Left cardiac atrium (tissue), 4 donors: Measurements from ENCODE around the gene LTA4H. TPM values are rescaled to one million over a fixed set of nuclear protein-coding genes. Genes with fewer than 3 reads are reported as not detected.
A peak's percentile ranks its signal among the peaks of the same experiment; 100 is the strongest.

Experiments
- ATAC-seq, 2 donors: fragments of 200-7000 bp; cut with Tn5 transposase; one replicate each; pipeline ENCODE4 v1.9.1; 2020; ENCODE audit warnings: mild to moderate bottlenecking in 2 of 2, moderate library complexity in 2 of 2
- DNase-seq: peaks from one replicate; pipeline ENCODE4 v3.0.0-alpha.2; 2020
- intact Hi-C, 2 donors: fragments of 100-400 bp; cut with DNase I; formaldehyde crosslinking; loops; one replicate each; pipeline versions ENCODE4 v1.14.1 to v1.15.1; 2022 to 2023
- total RNA-seq, 2 donors: library from RNA; stranded (reverse); fragmentation: NEBNext Ultra II Directional; extraction: Animal tissue kit (Norgen Biotek cat#: 25700); gene quantifications; one replicate each; pipeline ENCODE4 v1.2.1, GENCODE V29; 2021
- donor health status: DM: no; HTN: yes; CAD: no.
- donor health status: DM: no; HTN: yes; CAD: no; lungs with severe emphysema.
- donor health status: DM: yes; HTN: yes; CAD: no.
- donor health status: Dilated cardiomyopathy.

Gene LTA4H
- total RNA-seq, 2 donors from 2014 or later: 35.3 to 40.3 TPM

DNA sequence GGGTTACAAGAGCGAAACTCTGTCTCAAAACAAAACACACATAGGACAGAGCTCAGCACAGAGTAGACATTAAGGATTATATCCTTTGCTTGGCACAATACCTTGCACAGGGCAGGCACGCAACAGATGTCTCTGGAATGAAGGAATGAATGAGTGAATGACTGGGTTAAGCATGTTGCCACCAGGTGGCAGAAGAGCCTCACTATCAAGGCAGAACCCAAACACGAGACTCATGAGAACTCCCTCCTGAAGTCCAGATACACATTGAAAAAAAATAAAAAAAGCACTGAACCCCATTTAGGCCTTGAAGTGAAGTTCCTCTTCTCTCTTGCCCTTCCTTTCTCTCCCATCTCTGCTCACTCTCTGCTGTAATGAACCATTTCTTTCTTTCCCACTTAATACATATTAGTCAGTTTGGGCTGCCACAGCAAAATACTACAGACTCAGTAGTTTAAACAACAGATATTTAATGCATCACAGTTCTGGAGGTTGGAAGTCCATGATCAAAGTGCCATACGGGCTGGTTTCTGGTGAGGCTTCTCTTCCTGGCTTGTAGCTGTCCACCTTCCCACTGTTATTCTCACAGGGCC lies 26.6 kb upstream of the LTA4H start:
- DNase-seq: peak; percentile 81
- intact Hi-C loops: loop anchor here (1.0 to 5.0 kb wide), 4 partner anchors 150 to 455 kb away; no protein-coding TSS in a partner anchor
- peak; percentile 86 to 90 for ATAC-seq

GRCh38 chr12:96061323-96061722 lies 25.9 kb upstream of the LTA4H start:
- DNase-seq: no peak
- intact Hi-C loops: loop anchor here in 1 of 2 donors (5.0 kb wide), 2 partner anchors 151 to 456 kb away; no protein-coding TSS in a partner anchor
- no peak for ATAC-seq

- ATAC-seq (no peak), DNase-seq (no peak)
- intact Hi-C loops: loop anchor here in 1 of 2 donors (5.0 kb wide), 2 partner anchors 152 to 457 kb away; no protein-coding TSS in a partner anchor
Observed at GRCh38 chr12:96060041-96060440, 24.7 kb upstream of the LTA4H start.

DNA sequence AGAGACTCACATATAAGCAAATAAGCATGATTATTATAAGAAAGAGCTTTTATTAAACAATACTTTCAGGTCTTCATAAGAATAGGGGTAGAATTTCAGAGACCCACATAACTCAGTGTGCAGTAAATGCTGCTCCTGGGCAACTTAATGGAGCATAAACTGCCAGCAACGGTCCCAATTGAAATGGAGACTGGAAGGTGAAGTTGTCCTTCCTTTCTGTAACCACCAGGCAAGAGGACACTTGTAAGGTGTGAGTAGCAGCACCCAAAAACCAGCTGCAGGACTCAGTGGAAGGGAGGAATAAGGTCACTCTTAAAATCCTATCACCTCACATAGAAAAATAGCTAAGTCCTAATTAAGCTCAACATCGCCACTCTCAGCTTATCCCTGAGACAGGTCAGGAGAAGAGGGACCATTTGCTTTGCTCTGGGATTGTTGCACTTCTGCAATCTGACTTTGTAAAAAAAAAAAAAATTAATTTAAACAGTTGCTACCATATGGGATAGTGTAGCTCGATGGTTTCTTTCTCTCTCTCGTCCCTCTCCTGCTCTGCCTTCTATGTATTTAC lies 22.7 kb upstream of the LTA4H start:
- intact Hi-C loops: loop anchor here in 1 of 2 donors (10.0 kb wide), 1 partner anchor 357 kb away; no protein-coding TSS in a partner anchor
- DNase-seq: no peak
- no peak for ATAC-seq

DNA sequence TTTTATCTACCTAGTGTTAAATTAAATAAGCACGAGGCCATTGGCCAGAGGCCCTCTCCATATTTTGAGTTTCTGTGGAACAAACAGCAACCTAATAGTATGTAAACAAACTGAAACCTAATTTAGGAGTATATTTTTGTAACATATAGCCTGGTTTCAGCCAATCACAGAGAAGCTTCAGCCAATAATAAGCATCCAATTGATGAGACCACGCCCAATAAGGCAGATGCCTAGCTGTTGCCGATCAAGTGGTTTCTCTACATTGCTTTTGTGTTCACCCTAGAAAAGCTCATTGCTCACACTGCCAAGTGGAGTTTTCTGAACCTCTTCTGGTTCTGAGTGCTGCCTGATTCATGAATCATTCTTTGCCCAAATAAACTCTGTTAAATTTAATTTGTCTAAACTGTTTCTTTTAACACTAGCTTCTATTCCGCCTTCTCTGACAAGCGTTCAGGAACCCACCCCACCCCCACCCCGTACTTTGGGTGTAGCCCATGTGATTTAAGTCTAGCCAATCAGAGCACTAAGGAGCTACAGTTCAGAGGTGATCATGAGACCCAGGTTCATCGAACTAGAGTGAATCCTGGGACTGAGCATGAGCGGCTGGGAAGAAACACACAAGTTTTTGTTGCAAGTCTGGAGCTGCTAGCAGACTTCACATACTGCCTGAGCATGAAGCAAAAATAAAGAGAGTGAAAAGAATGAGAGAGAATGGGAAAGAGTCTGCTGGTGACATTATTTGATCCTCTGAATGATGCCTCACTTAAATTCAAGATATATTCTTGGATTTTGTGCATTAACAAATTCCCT lies 21.5 kb upstream of the LTA4H start:
- ATAC-seq (no peak), DNase-seq (no peak)
- intact Hi-C loops: loop anchor here in 1 of 2 donors (10.0 kb wide), 1 partner anchor 358 kb away; no protein-coding TSS in a partner anchor

- ATAC-seq (peak; percentile 44 to 74), DNase-seq (no peak)
- intact Hi-C loops: loop anchor here in 1 of 2 donors (10.0 kb wide), 1 partner anchor 361 kb away; no protein-coding TSS in a partner anchor
Observed at GRCh38 chr12:96054244-96054610, 18.8 kb upstream of the LTA4H start.

- intact Hi-C loops: loop anchor here in 1 of 2 donors (10.0 kb wide), 1 partner anchor 361 kb away; no protein-coding TSS in a partner anchor
- ATAC-seq: peak in 1 of 2 donors; percentile 59
- no peak for DNase-seq
Observed at GRCh38 chr12:96053476-96054243, 18.3 kb upstream of the LTA4H start.

DNA sequence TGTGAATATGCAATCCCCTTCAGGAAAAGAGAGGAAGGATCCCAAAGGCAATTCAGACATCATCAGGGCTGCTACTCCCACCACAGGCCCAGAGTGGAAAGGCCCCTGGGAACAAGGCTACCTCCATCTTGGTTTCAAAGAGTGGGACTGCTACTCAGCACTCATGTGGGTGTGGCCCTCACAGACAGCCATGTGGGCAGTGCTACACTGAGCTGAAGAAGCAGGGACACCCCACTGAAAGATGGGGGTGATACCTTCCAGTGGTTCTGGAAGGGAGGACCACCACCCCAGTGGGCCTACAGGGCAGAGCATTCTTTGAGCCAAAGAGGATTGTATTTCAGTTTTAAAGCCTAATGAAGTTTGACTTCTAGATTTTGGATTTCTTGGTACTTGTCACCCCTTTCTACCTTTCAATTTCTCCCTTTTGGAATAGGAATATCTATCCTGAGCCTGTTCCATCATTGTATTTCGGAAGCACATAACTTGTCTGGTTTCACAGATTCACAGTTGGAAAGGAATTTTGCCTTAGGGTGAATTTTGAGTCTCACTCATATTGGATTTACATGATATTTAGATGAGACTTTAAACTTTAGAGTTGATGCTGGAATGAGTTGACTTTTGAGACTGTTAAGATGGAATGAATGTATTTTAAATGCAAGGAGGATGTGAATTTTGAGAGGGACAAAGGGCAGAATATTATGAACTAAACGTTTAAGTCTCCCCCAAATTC lies 16.5 kb upstream of the LTA4H start:
- intact Hi-C loops: loop anchor here in 1 of 2 donors (10.0 kb wide), 1 partner anchor 363 kb away; no protein-coding TSS in a partner anchor
- ATAC-seq: no peak
- no peak for DNase-seq

GRCh38 chr12:96050139-96050538 lies 14.8 kb upstream of the LTA4H start:
- intact Hi-C loops: loop anchor here in 1 of 2 donors (10.0 kb wide), 1 partner anchor 365 kb away; no protein-coding TSS in a partner anchor
- no peak for DNase-seq
- ATAC-seq: no peak

DNA sequence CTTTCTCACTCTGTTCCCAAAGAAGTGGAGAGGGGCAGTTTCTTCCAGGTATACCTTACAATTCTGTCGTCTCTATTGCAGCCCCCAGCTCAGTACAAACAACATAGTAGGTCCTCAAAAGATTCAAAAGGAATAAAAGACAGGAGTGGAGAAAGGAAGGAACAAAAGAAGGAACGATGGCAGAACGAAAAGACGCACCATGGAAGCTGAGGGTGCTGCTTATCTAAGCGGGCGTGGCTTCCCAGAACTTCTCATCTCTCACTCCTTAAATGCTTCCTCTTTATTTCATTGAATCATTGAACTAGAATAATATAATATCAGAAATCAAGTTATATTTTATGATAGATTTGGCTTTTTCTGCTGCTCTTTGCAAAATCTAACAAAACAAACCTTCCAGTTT lies 13.7 kb upstream of the LTA4H start:
- intact Hi-C loops: no loop called here
- DNase-seq (no peak), ATAC-seq (no peak)

- DNase-seq: no peak
- no peak for ATAC-seq
- intact Hi-C loops: no loop called here
Observed at GRCh38 chr12:96048393-96048969, 13.1 kb upstream of the LTA4H start.

DNA sequence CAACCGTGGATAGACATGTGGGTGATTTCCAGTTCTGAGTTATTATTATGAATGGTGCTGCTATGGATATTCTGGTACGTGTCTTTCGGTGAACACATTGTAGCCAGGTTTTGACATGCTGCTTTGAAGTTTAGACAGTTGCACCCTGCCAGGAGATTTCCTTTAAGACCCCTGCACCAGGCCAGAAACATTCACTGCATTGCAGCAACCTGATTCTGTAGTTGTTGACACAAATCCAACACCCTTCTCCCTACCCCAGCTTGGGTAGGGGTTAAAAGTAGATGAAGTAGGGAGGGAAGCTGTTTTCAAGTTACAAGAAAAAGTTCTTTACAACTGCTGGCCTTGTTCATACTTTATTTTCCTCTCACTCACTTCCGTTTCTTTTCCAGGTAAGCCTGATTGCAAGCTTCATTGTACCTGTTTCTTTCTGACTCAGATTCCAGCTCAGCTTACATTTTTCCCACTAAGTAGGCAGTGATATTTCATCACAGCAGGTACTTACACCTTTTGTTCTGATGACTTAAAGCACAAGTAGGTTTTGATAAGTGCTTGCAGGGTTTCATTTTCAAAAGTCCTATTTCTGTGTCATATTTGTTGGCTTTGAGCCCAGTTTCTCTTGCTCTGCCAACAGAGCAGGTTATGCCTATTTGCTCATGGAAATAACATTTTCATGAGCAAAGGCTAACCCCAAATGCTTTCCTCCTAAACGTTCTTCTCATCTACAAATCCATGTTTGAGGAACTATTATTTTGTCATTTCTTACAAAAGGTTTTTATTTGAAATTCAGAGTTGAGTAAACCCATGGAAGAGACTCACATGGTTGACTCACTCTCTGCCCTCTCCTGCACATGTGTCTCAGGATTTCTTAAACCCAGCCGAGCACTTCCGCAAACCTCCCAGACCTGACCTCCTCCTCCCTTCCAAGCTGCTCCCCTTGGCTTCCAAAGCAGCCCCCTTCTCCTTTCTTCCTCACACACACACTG lies 12.1 kb upstream of the LTA4H start:
- DNase-seq (peak; percentile 26), ATAC-seq (peak; percentile 27 to 71)
- intact Hi-C loops: no loop called here

DNA sequence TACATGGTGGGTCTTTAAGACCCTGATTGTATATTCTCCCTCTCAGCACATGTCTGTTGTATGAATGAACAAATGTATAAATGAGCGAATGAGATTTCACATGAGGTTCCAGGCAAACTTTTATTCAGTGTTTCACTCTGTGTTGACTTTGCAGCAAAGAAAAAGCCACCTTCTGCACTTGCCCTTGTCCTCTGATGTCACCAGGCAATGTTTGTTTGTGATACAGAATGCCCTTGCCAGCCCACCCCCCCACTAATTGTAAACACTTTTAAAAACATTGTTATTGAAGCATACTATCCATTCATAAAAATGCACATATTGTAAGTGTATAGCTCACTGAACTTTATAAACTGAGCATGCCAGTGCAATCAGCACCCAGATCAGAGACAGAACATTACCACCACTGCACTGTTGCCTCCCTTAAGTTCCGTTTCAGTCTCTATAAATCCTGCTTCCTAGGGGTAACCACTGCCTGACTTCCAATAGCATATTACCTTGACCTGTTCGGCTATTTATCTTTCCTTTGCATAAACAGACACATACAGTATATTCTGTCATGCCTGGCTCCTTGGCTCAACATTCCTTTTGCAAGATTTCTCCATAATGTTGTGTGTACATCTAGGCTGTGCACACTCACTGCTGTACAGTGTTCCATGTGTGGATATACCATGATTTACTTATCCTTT lies 11.3 kb upstream of the LTA4H start:
- DNase-seq (no peak), ATAC-seq (no peak)
- intact Hi-C loops: no loop called here

GRCh38 chr12:96045566-96045965 lies 10.2 kb upstream of the LTA4H start:
- ATAC-seq: no peak
- intact Hi-C loops: no loop called here

GRCh38 chr12:96044943-96045290 lies 9.5 kb upstream of the LTA4H start:
- intact Hi-C loops: no loop called here
- no peak for ATAC-seq
- DNase-seq: no peak

More at GRCh38 chr12:96045566-96045965, 10.2 kb upstream of the LTA4H start:
- DNase-seq: no peak
